Endothelial cell of umbilical vein (primary cell): ENCODE measurements around the gene RFLNA. TPM values are rescaled to one million over a fixed set of nuclear protein-coding genes. Genes with fewer than 3 reads are reported as not detected.

Source experiments
- BruUV-seq: library from RNA; stranded (reverse); fragments of 400-500 nt; replicated peaks from 2 replicates; lab custom pipeline; 2021; lab: Mats Ljungman, UMichigan
- CTCF ChIA-PET: fragments of 300-600, 350-600 bp; sonication (Branson Sonifier 250); formaldehyde crosslinking; loops from one replicate; lab custom pipeline; 2021; ENCODE audit warnings: antibody characterized with exemption, inconsistent platforms; lab: Charles Lee
- POLR2A ChIA-PET: fragments of 300-600, 350-600 bp; sonication (Branson Sonifier 250); formaldehyde crosslinking; loops from one replicate; lab custom pipeline; 2021; ENCODE audit warnings: antibody characterized with exemption, inconsistent platforms; lab: Charles Lee
- DNase-seq: peaks from one replicate; pipeline ENCODE4 v3.0.0-alpha.2; 2011; ENCODE audit warnings: low read depth, low spot score
- FAIRE-seq: peaks from 2 replicates; lab custom pipeline; 2011; peaks lifted over from hg19 to GRCh38; lab: Jason Lieb, UNC
- H2AFZ ChIP-seq: 2 replicates; pipeline ENCODE4 v1.6.0; 2012; ENCODE audit warnings: low read depth, low read length, control low read depth, inconsistent platforms
- H3K27ac ChIP-seq: 2 replicates; pipeline ENCODE4 v1.5.1; 2011; ENCODE audit warnings: low read depth, mild to moderate bottlenecking, control low read depth, low read length, moderate library complexity; ENCODE audit not compliant: insufficient read depth
- H3K27me3 ChIP-seq, 2 experiments: 2 replicates each; pipeline versions ENCODE4 v1.6.0 to v1.6.1; 2011; ENCODE audit warnings: low read length in 2 of 2, mixed read lengths in 1 of 2; ENCODE audit not compliant: control insufficient read depth in 2 of 2, insufficient read depth in 2 of 2
- H3K36me3 ChIP-seq, 2 experiments: 2 replicates in 1 of 2; 3 replicates in 1 of 2; pipeline ENCODE4 v1.5.1; 2011; ENCODE audit warnings: low read length in 2 of 2, mild to moderate bottlenecking in 1 of 2, moderate library complexity in 1 of 2; ENCODE audit not compliant: control insufficient read depth in 2 of 2, insufficient read depth in 2 of 2; ENCODE audit errors: extremely low read depth in 1 of 2
- H3K4me1 ChIP-seq: 3 replicates; pipeline ENCODE4 v1.5.1; 2011; ENCODE audit warnings: mild to moderate bottlenecking, low read length; ENCODE audit not compliant: control insufficient read depth, insufficient read depth; ENCODE audit errors: extremely low read depth
- H3K4me2 ChIP-seq: 2 replicates; pipeline ENCODE4 v1.6.1; 2011; ENCODE audit warnings: low read length, control low read depth, mixed read lengths; ENCODE audit not compliant: insufficient read depth
- H3K4me3 ChIP-seq, 3 experiments: fragments of 200-600 bp in 1 of 3; sonication (generic), shearing (Covaris generic) in 1 of 3; replicated peaks in 1 of 3; 2 replicates each; pipeline ENCODE4 v1.5.1; 2011 to 2016; ENCODE audit warnings: control low read depth in 3 of 3, low read length in 3 of 3, mild to moderate bottlenecking in 2 of 3, inconsistent platforms in 1 of 3, low read depth in 1 of 3, moderate library complexity in 1 of 3; ENCODE audit not compliant: insufficient read depth in 1 of 3
- H3K79me2 ChIP-seq: 2 replicates; pipeline ENCODE4 v1.6.0; 2012; ENCODE audit warnings: low read length, inconsistent platforms; ENCODE audit not compliant: control insufficient read depth, insufficient read depth
- H3K9ac ChIP-seq: replicated peaks from 2 replicates; pipeline ENCODE3; 2011; ENCODE audit warnings: low read length, control low read depth; ENCODE audit not compliant: insufficient read depth; ENCODE audit errors: extremely low read depth
- H3K9me1 ChIP-seq: replicated peaks from 3 replicates; pipeline ENCODE4 v1.6.0; 2011; ENCODE audit warnings: mild to moderate bottlenecking, low read length; ENCODE audit not compliant: control insufficient read depth, insufficient read depth; ENCODE audit errors: extremely low read depth
- H3K9me3 ChIP-seq: replicated peaks from 2 replicates; pipeline ENCODE4 v1.5.1; 2012; ENCODE audit warnings: low read length, inconsistent platforms; ENCODE audit not compliant: control insufficient read depth, insufficient read depth
- H4K20me1 ChIP-seq: replicated peaks from 2 replicates; pipeline ENCODE3; 2011; ENCODE audit warnings: mild to moderate bottlenecking, low read length; ENCODE audit not compliant: control insufficient read depth, insufficient read depth; ENCODE audit errors: extremely low read depth
- CTCF ChIP-seq, 2 donors: IDR thresholded peaks; 1 replicate in 1 of 2; 2 replicates in 1 of 2; pipeline ENCODE4 v1.5.1; 2011; ENCODE audit warnings: low read length in 2 of 2, mild to moderate bottlenecking in 2 of 2, moderate library complexity in 2 of 2, control low read depth in 1 of 2, inconsistent platforms in 1 of 2, low read depth in 1 of 2; ENCODE audit not compliant: insufficient read depth in 1 of 2; ENCODE audit errors: extremely low read depth in 1 of 2
- EZH2 ChIP-seq: IDR thresholded peaks from 2 replicates; pipeline ENCODE4 v1.6.1; 2012; ENCODE audit warnings: borderline replicate concordance, low read depth, mild to moderate bottlenecking, moderate library complexity, low read length, inconsistent platforms; ENCODE audit not compliant: severe bottlenecking
- FOS ChIP-seq: IDR thresholded peaks from 2 replicates; pipeline ENCODE4 v1.6.1; 2011; ENCODE audit warnings: mild to moderate bottlenecking, low read length, moderate library complexity, borderline replicate concordance; ENCODE audit not compliant: insufficient read depth
- GATA2 ChIP-seq: IDR thresholded peaks from 2 replicates; pipeline ENCODE4 v1.7.0; 2011; ENCODE audit warnings: low read depth, mild to moderate bottlenecking, moderate library complexity, mixed read lengths, low read length; ENCODE audit not compliant: insufficient read length, insufficient read depth
- JUN ChIP-seq: IDR thresholded peaks from 2 replicates; pipeline ENCODE4 v1.6.1; 2011; ENCODE audit warnings: borderline replicate concordance, low read depth; ENCODE audit not compliant: insufficient read length, insufficient read depth
- MYC ChIP-seq: IDR thresholded peaks from one replicate; pipeline ENCODE4 v1.6.1; 2011; ENCODE audit warnings: mild to moderate bottlenecking, low read depth, low read length
- POLR2A ChIP-seq: IDR thresholded peaks from 2 replicates; pipeline ENCODE4 v1.6.1; 2012; ENCODE audit warnings: low read depth, mild to moderate bottlenecking, control low read depth, low read length
- POLR2AphosphoS5 ChIP-seq: IDR thresholded peaks from 2 replicates; pipeline ENCODE4 v1.6.1; 2012; ENCODE audit warnings: low read depth, mild to moderate bottlenecking, control low read depth, low read length, moderate library complexity; ENCODE audit not compliant: insufficient read depth
- dilution Hi-C: fragments of 300-500 bp; cut with MboI; formaldehyde crosslinking; loops from one replicate; pipeline ENCODE4 v1.15.0; 2019; ENCODE audit warnings: low sequenced_read_pairs; ENCODE audit not compliant: extremely low pct_ligation_motif_present
- intact Hi-C: fragments of 100-400 bp; cut with micrococcal nuclease; formaldehyde crosslinking; loops from one replicate; pipeline ENCODE4 v1.10.0; 2022
- polyA plus RNA-seq, 4 experiments: library from polyadenylated mRNA; depleted of rRNA in 3 of 4; stranded (reverse) in 3 of 4; unstranded in 1 of 4; fragments of >200 nt; gene quantifications; 2 replicates each; pipeline versions ENCODE4 v1.2.1 to v1.2.3, GENCODE V29; 2011 to 2012; ENCODE audit warnings: missing spikeins in 1 of 4
- total RNA-seq: library from RNA; stranded (reverse); gene quantifications from 2 replicates; pipeline ENCODE4 v1.2.3, GENCODE V29; 2021
- TF ChIP-seq, protein P1 (sequence below): IDR thresholded peaks from 2 replicates; pipeline ENCODE4 v1.6.1; 2011; ENCODE audit not compliant: insufficient read depth, insufficient read length

RFLNA gene
- total and polyA plus RNA-seq, 2 donors (not counting 3 experiments of a cell fraction or from before 2014, with no cell fraction given) = 19.7 to 24.5 TPM

- Histone ChIP-seq H2AFZ (no peak overlapping the region), H3K4me3 (no peak overlapping the region), H3K4me2 (no peak overlapping the region), H3K9me3 (no peaks in the 10 kb centered on the region), H3K27me3 (no peaks in the 10 kb centered on the region), H3K27ac (no peak overlapping the region), H3K9ac (no peak overlapping the region), H3K4me1 (no peaks in the 10 kb centered on the region), H3K36me3 (peaks cover 15 to 60% of the 10 kb centered on the region in 2 experiments), H4K20me1 (no peaks in the 10 kb centered on the region), H3K79me2 (no peaks in the 10 kb centered on the region), H3K9me1 (no peaks in the 10 kb centered on the region)
- ChIA-PET CTCF (interaction anchor here (0.8 to 1.4 kb wide), 3 partner anchors 20 to 428 kb away, joined by 3 to 5 read pairs (median 3); no protein-coding TSS in a partner anchor), POLR2A (no interaction called here)
- TF ChIP-seq MYC (no peak), EZH2 (no peak), CTCF (IDR thresholded peaks at IDR 0.05; ENCODE audit: extremely low read depth in 1 of 2, insufficient read depth in 1 of 2, low read depth in 1 of 2, low read length in 2 of 2) (no peak), POLR2AphosphoS5 (no peak), GATA2 (no peak), POLR2A (no peak), FOS (no peak), JUN (no peak)
- TF ChIP-seq, protein P1, sequence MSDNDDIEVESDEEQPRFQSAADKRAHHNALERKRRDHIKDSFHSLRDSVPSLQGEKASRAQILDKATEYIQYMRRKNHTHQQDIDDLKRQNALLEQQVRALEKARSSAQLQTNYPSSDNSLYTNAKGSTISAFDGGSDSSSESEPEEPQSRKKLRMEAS = no peak
- intact Hi-C loops (no loop called here), dilution Hi-C loops (no loop called here)
- FAIRE-seq = no peak
- DNase-seq = no peak
- no TSS peak for BruUV-seq
Observed at GRCh38 chr12:124344022-124344421, 49.1 kb downstream of the RFLNA start.
